H1 (cell line): Measurements from ENCODE around the gene SH3RF3. TPM values are rescaled to one million over a fixed set of nuclear protein-coding genes. Genes with fewer than 3 reads are reported as not detected.

Experiments used
- BCL11A ChIP-seq, 2 experiments: IDR thresholded peaks; one replicate each; pipeline ENCODE4 v1.6.1; 2011; ENCODE audit warnings: low read depth in 2 of 2, low read length in 2 of 2, mild to moderate bottlenecking in 2 of 2
- EZH2 ChIP-seq: fragments of 200-600 bp; sonication (generic); IDR thresholded peaks from 2 replicates; pipeline ENCODE4 v1.7.1; 2012; ENCODE audit warnings: low read depth, mild to moderate bottlenecking, moderate library complexity, low read length, inconsistent platforms; ENCODE audit not compliant: severe bottlenecking
- FOSL1 ChIP-seq: IDR thresholded peaks from 2 replicates; pipeline ENCODE4 v1.6.1; 2011; ENCODE audit warnings: mild to moderate bottlenecking, low read depth, low read length, moderate library complexity; ENCODE audit not compliant: insufficient read depth
- HDAC6 ChIP-seq: IDR thresholded peaks from one replicate; pipeline ENCODE4 v1.7.1; 2012; ENCODE audit warnings: low read depth, mild to moderate bottlenecking, inconsistent platforms, low read length, moderate library complexity
- polyA plus RNA-seq, 7 experiments: library from polyadenylated mRNA; depleted of rRNA in 3 of 7; stranded (reverse) in 5 of 7; unstranded in 2 of 7; fragments of >200 nt in 5 of 7; fragments of 200-250 nt in 2 of 7; gene quantifications; 1 replicate in 5 of 7; 2 replicates in 1 of 7; 4 replicates in 1 of 7; pipeline versions ENCODE4 v1.2.1 to v1.2.3, GENCODE V29; 2011 to 2013; ENCODE audit warnings: missing spikeins in 2 of 7, mixed read lengths in 2 of 7
- total RNA-seq: library from RNA; stranded (reverse); fragmentation: NEBNext Ultra II Directional; extraction: Animal tissue kit (Norgen Biotek cat#: 25700); gene quantifications from 2 replicates; pipeline ENCODE4 v1.2.1, GENCODE V29; 2021

SH3RF3 gene
- total and polyA plus RNA-seq, 2 of the 8 experiments (the other 6 are each of a cell fraction or from before 2014, with no cell fraction given): 0.11 to 0.65 TPM

GRCh38 chr2:109528811-109529501 is 400.0 kb downstream of the SH3RF3 start (continued):
- TF ChIP-seq FOSL1 (no peak), BCL11A (IDR thresholded peaks at IDR 0.05; ENCODE audit: low read depth in 2 of 2, low read length in 2 of 2) (no peak), EZH2 (no peak), HDAC6 (no peak)
